A549 (cell line): ENCODE measurements around the gene EAF1.

Experiments
- CTCF ChIP-seq: fragments of >200 bp; sonication (Bioruptor Twin); formaldehyde crosslinking; IDR thresholded peaks from 3 replicates; pipeline ENCODE4 v1.5.1; 2016
- E2F6 ChIP-seq: IDR thresholded peaks from 2 replicates; pipeline ENCODE4 v1.6.1; 2012; ENCODE audit warnings: low read depth, borderline replicate concordance

- TF ChIP-seq CTCF (no peak), E2F6 (no peak)
Measured at GRCh38 chr3:15401936-15402335, 25.5 kb upstream of the EAF1 start.
